Osteoblast (primary cell): Measurements from ENCODE around the gene THSD1. TPM values are rescaled to one million over a fixed set of nuclear protein-coding genes. Genes with fewer than 3 reads are reported as not detected.

Experiments used
- DNase-seq: peaks from one replicate; pipeline ENCODE4 v3.0.0; 2011; ENCODE audit warnings: low spot score, mixed read lengths; ENCODE audit not compliant: insufficient read length; ENCODE audit errors: missing footprints
- H2AFZ ChIP-seq: 2 replicates; pipeline ENCODE4 v1.6.0; 2011; ENCODE audit warnings: mild to moderate bottlenecking, low read length
- H3K27ac ChIP-seq: 2 replicates; pipeline ENCODE4 v1.5.1; 2011; ENCODE audit warnings: mild to moderate bottlenecking, low read depth, low read length, moderate library complexity
- H3K27me3 ChIP-seq: 2 replicates; pipeline ENCODE4 v1.6.0; 2012; ENCODE audit warnings: mild to moderate bottlenecking, control low read depth, inconsistent platforms, low read length, moderate library complexity; ENCODE audit not compliant: insufficient read depth
- H3K36me3 ChIP-seq: 2 replicates; pipeline ENCODE4 v1.5.1; 2011; ENCODE audit warnings: mild to moderate bottlenecking, low read length, control low read depth, moderate library complexity; ENCODE audit not compliant: insufficient read depth
- H3K4me1 ChIP-seq: 2 replicates; pipeline ENCODE4 v1.5.1; 2011; ENCODE audit warnings: mild to moderate bottlenecking, low read length, control low read depth, moderate library complexity; ENCODE audit not compliant: insufficient read depth
- H3K4me2 ChIP-seq: 2 replicates; pipeline ENCODE4 v1.6.0; 2011; ENCODE audit warnings: mild to moderate bottlenecking, low read length; ENCODE audit not compliant: insufficient read depth
- H3K4me3 ChIP-seq: fragments of 200-600 bp; sonication (generic); 3 replicates; pipeline ENCODE4 v1.5.1; 2012; ENCODE audit warnings: mild to moderate bottlenecking, low read length, inconsistent platforms; ENCODE audit not compliant: insufficient read depth
- H3K79me2 ChIP-seq: 2 replicates; pipeline ENCODE4 v1.6.0; 2012; ENCODE audit warnings: mild to moderate bottlenecking, low read length, control low read depth, inconsistent platforms; ENCODE audit not compliant: insufficient read depth
- H3K9me3 ChIP-seq: 2 replicates; pipeline ENCODE4 v1.5.1; 2011; ENCODE audit warnings: low read depth, low read length, control low read depth
- H4K20me1 ChIP-seq: 2 replicates; pipeline ENCODE4 v1.6.0; 2012; ENCODE audit warnings: mild to moderate bottlenecking, low read length, control low read depth; ENCODE audit not compliant: insufficient read depth
- total RNA-seq: library from RNA; depleted of rRNA; stranded (reverse); fragments of >200 nt; gene quantifications from 2 replicates; pipeline ENCODE4 v1.2.3, GENCODE V29; 2012
- TF ChIP-seq, protein P1 (sequence below): IDR thresholded peaks from 2 replicates; pipeline ENCODE4 v1.5.1; 2011; ENCODE audit warnings: mild to moderate bottlenecking, low read depth, low read length, moderate library complexity; ENCODE audit errors: extremely low read depth

The THSD1 gene
- total RNA-seq, 1 donor, result 14.1 TPM

DNA sequence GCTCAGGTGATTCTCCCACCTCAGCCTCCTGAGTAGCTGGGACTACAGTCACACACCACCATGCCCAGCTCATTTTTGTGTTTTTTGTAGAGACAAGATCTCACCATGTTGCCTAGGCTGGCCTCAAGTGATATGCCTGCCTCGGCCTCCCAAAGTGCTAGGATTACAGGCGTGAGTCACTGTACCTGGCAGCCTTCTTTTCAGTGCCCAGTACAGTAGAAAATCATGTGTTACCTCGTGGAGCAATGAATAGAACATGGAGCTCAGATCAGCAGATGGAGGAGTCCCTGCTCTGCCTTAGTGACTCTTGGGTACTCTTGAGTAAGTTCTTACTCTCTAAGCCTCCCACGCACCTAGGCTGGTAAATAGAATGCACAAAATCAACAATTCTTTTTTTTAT is 44.7 kb downstream of the THSD1 start:
- no peaks in the 10 kb centered on the region for H3K27me3 ChIP-seq
- no peaks in the 10 kb centered on the region for H3K9me3 ChIP-seq
- H3K4me1 ChIP-seq, result peaks cover 8% of the 10 kb centered on the region
- H3K4me3 ChIP-seq, result no peak overlapping the region
- H3K79me2 ChIP-seq, result no peaks in the 10 kb centered on the region
- H4K20me1 ChIP-seq, result no peaks in the 10 kb centered on the region
- H3K4me2 ChIP-seq, result no peak overlapping the region
- no peaks in the 10 kb centered on the region for H3K36me3 ChIP-seq
- DNase-seq, result no peak
- H2AFZ ChIP-seq, result no peak overlapping the region
- H3K27ac ChIP-seq, result no peak overlapping the region
- TF ChIP-seq, protein P1, sequence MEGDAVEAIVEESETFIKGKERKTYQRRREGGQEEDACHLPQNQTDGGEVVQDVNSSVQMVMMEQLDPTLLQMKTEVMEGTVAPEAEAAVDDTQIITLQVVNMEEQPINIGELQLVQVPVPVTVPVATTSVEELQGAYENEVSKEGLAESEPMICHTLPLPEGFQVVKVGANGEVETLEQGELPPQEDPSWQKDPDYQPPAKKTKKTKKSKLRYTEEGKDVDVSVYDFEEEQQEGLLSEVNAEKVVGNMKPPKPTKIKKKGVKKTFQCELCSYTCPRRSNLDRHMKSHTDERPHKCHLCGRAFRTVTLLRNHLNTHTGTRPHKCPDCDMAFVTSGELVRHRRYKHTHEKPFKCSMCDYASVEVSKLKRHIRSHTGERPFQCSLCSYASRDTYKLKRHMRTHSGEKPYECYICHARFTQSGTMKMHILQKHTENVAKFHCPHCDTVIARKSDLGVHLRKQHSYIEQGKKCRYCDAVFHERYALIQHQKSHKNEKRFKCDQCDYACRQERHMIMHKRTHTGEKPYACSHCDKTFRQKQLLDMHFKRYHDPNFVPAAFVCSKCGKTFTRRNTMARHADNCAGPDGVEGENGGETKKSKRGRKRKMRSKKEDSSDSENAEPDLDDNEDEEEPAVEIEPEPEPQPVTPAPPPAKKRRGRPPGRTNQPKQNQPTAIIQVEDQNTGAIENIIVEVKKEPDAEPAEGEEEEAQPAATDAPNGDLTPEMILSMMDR, result no peak

DNA sequence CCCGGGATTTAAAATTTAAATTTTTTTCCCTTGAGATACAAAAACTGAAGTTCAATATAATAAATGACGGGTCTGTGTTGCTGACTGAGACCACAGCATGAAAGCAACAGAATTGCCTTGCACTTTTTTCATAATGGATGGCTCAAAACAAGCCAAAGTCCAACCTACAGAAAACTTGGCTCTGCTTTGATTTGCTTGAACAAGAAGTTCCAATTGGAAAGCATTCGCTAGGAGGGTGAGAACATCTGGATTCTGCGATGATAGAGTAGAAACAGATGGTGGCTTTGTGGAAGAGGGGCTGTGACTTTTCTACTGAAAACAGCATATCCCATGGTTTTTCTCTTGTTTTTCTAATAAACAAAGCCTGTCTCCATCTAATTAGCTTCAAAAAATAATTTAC is 46.4 kb downstream of the THSD1 start:
- H3K79me2 ChIP-seq, result no peaks in the 10 kb centered on the region
- no peaks in the 10 kb centered on the region for H3K36me3 ChIP-seq
- H3K4me2 ChIP-seq, result no peak overlapping the region
- H2AFZ ChIP-seq, result peak overlapping the region; percentile 60
- H4K20me1 ChIP-seq, result no peaks in the 10 kb centered on the region
- no peak for DNase-seq
- peaks cover 11% of the 10 kb centered on the region for H3K4me1 ChIP-seq
- no peaks in the 10 kb centered on the region for H3K9me3 ChIP-seq
- no peak overlapping the region for H3K4me3 ChIP-seq
- no peaks in the 10 kb centered on the region for H3K27me3 ChIP-seq
- TF ChIP-seq, protein P1, result no peak
- no peak overlapping the region for H3K27ac ChIP-seq

DNA sequence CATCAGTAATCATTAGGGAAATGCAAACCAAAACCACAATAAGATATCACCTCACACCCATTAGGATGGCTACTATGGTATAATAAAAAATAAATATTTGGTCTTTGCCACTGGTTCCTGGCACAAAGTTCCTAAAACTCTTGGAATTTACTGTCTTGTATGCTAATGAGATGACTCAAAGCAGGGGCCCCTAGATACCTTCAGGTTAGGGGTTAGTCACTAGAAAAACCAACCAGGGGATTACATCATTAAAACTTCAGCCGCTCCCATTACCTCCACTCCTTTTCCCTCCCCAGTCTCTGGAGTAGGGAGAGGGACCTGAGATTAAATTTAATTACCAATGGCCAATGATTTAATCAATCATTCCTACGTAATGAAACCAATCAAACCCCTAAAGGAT is 49.6 kb downstream of the THSD1 start:
- Histone ChIP-seq H3K9me3 (no peaks in the 10 kb centered on the region), H3K4me1 (peaks cover 28% of the 10 kb centered on the region), H3K4me2 (peak overlapping the region; percentile 16), H2AFZ (no peak overlapping the region), H3K27me3 (no peaks in the 10 kb centered on the region), H3K4me3 (no peak overlapping the region), H3K36me3 (no peaks in the 10 kb centered on the region), H3K27ac (no peak overlapping the region), H4K20me1 (no peaks in the 10 kb centered on the region), H3K79me2 (no peaks in the 10 kb centered on the region)
- TF ChIP-seq, protein P1, result no peak
- peak; percentile 80 for DNase-seq

DNA sequence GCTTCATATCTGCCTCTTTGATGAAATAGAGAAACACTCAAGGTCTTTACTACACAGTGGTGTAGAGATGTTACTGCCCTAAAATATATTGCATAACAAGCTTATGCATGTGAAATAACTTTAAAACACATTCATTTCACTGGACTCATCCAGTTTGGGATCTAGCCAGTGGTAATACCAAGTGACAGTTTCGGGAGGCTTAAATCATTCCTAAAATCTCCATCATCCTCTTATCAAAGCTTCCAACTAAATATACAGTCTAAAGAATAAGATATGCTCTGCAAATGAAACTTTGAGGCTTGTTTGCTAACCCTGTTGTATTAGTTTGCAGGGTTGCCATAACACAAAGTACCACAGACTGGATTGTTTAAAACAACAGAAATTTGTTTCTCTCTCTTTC is 52.8 kb downstream of the THSD1 start:
- peak; percentile 92 for DNase-seq
- Histone ChIP-seq H3K4me1 (peaks cover 46% of the 10 kb centered on the region), H2AFZ (no peak overlapping the region), H4K20me1 (no peaks in the 10 kb centered on the region), H3K36me3 (no peaks in the 10 kb centered on the region), H3K9me3 (no peaks in the 10 kb centered on the region), H3K27me3 (no peaks in the 10 kb centered on the region), H3K4me2 (peak overlapping the region; percentile 37), H3K27ac (peak overlapping the region; percentile 68), H3K4me3 (no peak overlapping the region), H3K79me2 (no peaks in the 10 kb centered on the region)
- TF ChIP-seq, protein P1, result no peak
